GM19452 (cell line): Measurements from ENCODE around the gene ERMARD.

Source experiments
- ATAC-seq: cut with Tn5 transposase; IDR thresholded peaks from one replicate; pipeline ENCODE4 v1.9.1; 2021; ENCODE audit not compliant: unreplicated experiment

Gene ERMARD

DNA sequence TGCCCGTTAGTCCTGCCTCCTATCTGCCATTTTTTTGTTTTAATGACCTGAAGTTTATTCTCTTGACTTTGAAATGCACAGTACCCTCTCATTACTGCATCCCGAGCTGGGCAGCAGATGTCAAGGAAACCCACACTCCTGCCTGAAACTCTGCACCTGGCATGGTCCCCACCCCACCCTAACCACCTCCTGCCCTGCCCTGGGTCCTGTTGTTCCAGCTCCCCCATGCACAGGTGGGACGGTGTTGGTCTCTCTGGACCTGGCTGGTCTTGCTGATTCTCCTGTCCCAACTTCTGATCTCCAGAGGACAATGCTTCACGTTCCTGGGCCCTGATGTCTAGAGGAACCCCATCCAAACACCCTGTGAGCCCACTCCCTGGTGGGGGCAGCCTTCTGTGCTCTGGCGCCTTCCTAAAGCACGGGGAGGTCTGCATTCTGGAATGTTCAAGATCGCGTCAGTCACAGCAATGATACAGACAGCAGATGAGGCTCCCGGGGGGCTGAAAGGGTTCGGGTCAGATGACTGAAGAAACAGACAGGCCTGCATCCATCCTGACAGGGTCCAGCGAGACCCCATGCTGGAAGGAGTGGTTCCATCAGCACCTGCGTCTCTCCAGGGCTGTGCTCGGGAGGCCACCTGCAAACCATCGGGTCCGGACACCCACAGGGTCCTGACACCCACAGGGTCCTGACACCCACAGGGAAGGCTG lies 73.6 kb downstream of the ERMARD start:
- ATAC-seq: no peak

DNA sequence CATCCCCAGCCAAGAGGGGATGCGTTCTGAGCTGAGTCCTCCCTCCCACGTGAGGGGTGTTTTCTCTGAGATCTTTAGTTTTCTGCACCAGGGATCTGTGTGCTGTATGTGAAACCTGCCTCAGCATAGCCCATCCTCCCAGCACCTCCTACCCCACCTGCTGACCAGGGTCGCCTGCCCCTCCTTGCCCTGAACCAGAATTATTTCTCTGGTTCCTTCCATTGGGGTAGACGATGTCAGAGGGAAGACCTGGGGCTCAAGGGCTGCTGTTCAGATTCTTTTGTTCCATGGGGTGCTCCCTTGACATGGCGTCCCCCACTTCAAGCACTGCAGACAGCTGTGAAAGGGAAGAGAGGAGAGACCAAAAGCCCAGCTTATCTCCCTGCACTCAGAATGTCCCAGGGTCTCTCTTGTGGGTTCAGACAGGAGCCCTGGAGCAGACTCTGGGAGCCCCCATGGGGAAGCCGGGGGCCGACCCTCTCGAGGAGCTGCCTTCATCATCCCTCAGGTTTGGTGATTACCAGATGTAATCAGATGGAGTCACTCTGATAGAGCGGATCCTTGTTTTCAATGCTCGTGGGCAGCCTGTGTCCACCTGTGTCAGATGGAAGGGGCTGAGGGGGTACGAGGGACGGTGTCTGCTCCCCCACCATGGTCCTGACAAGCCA lies 74.3 kb downstream of the ERMARD start:
- no peak for ATAC-seq

DNA sequence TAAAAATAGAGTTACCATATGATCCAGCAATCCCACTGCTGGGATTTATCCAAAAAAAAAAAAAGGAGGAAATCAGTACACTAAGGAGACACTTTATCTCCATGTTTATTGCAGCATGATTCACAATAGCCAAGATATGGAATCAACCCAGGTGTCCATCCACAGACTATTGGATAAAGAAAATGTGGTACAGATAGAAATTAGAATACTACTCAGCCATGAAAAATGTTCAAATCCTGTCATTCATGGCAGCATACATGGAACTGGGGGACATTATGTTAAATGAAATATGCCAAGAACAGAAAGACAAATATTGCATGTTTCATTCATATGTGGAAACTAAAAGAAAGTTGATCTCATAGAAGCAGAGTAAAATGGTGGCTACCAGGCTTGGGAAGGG lies 75.3 kb downstream of the ERMARD start:
- no peak for ATAC-seq

DNA sequence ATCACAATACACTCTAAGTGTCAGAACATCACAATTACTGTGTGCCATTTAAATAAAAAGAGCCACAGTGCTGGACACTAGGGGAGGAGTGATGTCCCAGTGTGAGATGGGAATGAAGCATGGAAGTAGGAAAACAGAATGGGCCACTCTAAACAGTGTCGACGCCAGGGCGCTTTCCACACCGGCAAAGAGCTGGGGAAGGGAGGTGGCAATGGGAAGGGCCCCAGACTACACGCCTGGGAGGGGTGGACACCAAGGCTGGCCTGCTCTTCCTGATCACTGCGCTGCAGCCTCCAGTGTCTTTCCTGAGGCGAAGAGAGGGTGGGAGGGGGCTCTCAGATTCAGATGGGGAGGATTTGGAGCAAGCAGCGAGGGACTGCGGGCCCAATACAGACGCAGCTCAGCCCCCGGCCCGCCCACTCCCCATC lies 75.9 kb downstream of the ERMARD start:
- no peak for ATAC-seq

DNA sequence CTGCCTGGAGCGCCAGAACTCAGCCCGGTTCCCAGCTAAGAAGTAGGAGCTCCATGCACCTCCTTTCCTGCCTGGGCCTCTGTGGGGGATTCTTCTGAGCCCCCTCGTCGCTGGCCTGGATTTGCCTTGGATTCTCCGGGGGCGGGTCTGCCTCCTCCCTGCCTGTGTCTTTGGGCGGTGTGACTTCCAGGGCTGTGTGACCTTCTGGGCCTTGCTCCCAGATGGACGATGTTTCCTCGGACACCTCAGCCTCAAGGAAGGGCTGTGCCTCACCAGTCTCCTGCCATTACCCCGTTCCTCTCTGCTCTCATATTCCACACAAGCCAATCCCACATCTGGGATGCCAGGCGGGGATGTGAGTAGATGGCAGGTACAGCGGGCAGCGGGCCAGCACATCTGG lies 76.8 kb downstream of the ERMARD start:
- ATAC-seq: no peak

DNA sequence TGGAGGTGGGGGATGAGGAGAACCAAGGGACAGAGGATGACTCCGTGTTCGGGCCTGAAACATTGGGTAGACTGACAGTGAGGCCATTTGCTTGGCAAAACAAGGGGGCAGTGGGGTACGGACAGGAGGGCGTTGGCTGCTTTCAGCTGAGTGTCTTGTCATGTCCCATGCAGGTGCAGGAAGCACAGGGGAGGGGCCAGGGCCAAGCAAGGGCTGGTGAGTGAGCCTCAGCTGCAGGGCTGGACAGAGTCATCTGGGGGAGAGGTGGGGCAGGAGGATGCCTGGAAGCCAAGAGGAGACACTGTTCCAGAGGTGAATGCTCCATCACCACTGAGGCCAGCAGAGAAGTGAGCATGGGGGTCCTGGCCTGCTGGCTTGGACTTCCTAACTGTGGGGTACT lies 78.4 kb downstream of the ERMARD start:
- no peak for ATAC-seq

DNA sequence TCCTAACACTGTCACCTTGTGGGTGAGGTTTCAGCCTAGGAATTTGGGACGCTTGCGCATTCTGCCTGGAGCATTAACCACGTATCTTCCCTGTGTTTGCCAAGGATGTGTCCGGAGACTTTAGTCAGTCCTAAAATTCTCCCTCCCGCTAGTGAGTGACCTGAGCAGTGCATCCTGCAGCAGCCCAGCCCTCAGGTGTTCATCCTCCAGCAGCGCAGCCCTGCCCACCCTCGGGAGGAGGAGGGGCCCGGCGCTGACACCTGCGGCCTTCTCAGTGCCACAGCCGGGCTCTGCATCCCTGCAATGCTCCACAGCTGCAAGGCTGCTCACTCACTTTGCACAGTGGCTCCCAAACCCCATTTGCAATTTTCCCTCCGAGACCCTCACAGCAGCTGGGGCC lies 79.5 kb downstream of the ERMARD start:
- ATAC-seq: no peak
